Astrocyte of the cerebellum (primary cell): ENCODE measurements around the gene LEP.

Source experiments
- DNase-seq: peaks from one replicate; pipeline ENCODE4 v3.0.0-alpha.2; 2011; ENCODE audit warnings: low read depth
- H3K4me3 ChIP-seq: 2 replicates; pipeline ENCODE4 v1.5.1; 2011; ENCODE audit warnings: mild to moderate bottlenecking, low read depth, low read length, moderate library complexity
- in situ Hi-C: cut with HindIII; loops from 2 replicates; pipeline ENCODE4 v1.10.0; 2017; ENCODE audit warnings: low sequenced_read_pairs
- TF ChIP-seq, protein P1 (sequence below): IDR thresholded peaks from 2 replicates; pipeline ENCODE4 v1.5.1; 2012; ENCODE audit warnings: low read length, low read depth, moderate library complexity, mild to moderate bottlenecking; ENCODE audit errors: missing control alignments

The LEP gene

GRCh38 chr7:128201067-128201689 lies 39.9 kb upstream of the LEP start:
- in situ Hi-C loops = loop anchor here (5.0 to 25.0 kb wide), 3 partner anchors 59 to 614 kb away; partner anchors contain the start of genes ARF5, FSCN3 and GCC1
- DNase-seq = no peak
- H3K4me3 ChIP-seq = no peak overlapping the region
- TF ChIP-seq, protein P1, sequence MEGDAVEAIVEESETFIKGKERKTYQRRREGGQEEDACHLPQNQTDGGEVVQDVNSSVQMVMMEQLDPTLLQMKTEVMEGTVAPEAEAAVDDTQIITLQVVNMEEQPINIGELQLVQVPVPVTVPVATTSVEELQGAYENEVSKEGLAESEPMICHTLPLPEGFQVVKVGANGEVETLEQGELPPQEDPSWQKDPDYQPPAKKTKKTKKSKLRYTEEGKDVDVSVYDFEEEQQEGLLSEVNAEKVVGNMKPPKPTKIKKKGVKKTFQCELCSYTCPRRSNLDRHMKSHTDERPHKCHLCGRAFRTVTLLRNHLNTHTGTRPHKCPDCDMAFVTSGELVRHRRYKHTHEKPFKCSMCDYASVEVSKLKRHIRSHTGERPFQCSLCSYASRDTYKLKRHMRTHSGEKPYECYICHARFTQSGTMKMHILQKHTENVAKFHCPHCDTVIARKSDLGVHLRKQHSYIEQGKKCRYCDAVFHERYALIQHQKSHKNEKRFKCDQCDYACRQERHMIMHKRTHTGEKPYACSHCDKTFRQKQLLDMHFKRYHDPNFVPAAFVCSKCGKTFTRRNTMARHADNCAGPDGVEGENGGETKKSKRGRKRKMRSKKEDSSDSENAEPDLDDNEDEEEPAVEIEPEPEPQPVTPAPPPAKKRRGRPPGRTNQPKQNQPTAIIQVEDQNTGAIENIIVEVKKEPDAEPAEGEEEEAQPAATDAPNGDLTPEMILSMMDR = no peak

GRCh38 chr7:128201690-128202085 lies 39.4 kb upstream of the LEP start:
- TF ChIP-seq, protein P1 = no peak
- DNase-seq = no peak
- H3K4me3 ChIP-seq = no peak overlapping the region

DNA sequence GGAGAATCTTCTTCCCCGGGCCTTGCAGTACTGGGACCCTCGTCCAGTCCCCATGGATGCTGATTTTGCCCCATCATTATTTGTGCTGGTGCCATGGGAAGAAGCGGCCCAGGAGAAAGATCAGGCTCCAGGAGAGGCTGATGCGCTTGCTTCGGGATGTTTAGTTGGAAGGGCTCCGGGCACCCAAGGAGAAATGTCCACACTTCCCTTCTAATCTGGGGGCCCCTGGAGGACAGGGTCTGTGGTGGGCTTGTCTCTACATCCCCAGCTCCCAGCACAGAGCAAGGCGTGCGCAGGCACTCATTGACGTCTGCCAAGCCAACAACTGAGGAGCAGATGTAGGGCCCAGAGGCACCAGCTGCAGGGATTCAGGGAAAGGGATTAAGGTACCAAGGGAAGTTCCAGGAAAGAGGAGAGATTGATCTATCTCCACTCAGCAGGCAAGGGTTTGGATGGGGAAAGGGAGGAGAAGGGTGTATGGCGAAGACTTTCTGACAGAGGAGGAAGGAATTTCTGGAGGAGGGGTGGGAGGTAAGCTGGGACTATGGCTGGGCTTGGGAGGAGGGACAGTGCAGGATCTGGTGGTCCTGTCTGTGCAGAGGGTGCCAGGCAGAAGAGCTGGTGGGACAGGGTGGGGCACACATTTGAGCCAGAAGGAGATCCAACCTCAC lies 38.7 kb upstream of the LEP start:
- no peak for DNase-seq
- TF ChIP-seq, protein P1 = no peak
- H3K4me3 ChIP-seq = no peak overlapping the region
- in situ Hi-C loops = loop anchor here (5.0 to 25.0 kb wide), 3 partner anchors 60 to 615 kb away; partner anchors contain the start of genes ARF5, FSCN3 and GCC1

More at GRCh38 chr7:128201690-128202085, 39.4 kb upstream of the LEP start:
- in situ Hi-C loops = loop anchor here (5.0 to 25.0 kb wide), 3 partner anchors 59 to 614 kb away; partner anchors contain the start of genes ARF5, FSCN3 and GCC1

DNA sequence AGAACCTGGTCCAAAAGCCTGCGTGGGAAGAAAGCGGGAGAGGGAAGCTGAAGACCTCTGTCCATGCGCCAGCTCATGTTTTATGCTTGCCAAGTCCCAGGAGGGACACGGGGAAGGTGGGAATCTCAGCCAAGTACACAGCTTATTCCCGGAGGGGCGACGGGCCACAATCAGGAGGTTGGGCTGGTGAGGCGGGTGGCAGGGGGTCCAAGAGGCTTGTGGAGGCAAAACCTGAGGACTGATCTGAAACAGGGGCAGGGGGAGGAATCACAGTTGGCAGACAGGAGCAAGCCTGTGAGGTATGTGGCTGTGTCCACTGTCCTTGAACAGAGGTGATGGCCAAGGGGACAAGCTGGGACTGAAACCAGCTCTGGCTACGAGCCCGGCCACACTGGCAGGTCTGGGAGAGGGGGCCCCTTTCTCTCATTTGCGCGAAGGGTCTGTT lies 38.0 kb upstream of the LEP start:
- in situ Hi-C loops = loop anchor here (5.0 to 25.0 kb wide), 3 partner anchors 61 to 616 kb away; partner anchors contain the start of genes ARF5, FSCN3 and GCC1

GRCh38 chr7:128203710-128204214 lies 37.3 kb upstream of the LEP start:
- in situ Hi-C loops = loop anchor here (5.0 to 25.0 kb wide), 3 partner anchors 61 to 616 kb away; partner anchors contain the start of genes ARF5, FSCN3 and GCC1
- no peak for DNase-seq
- TF ChIP-seq, protein P1 = no peak
- H3K4me3 ChIP-seq = no peak overlapping the region

More for the DNA sequence above, 38.0 kb upstream of the LEP start:
- DNase-seq = no peak
- TF ChIP-seq, protein P1 = no peak
- no peak overlapping the region for H3K4me3 ChIP-seq

- in situ Hi-C loops = loop anchor here (5.0 to 25.0 kb wide), 3 partner anchors 62 to 617 kb away; partner anchors contain the start of genes ARF5, FSCN3 and GCC1
- H3K4me3 ChIP-seq = no peak overlapping the region
- TF ChIP-seq, protein P1 = no peak
- no peak for DNase-seq
Measured at GRCh38 chr7:128204455-128204854, 36.6 kb upstream of the LEP start.
